NCI-H2196 (cell line): ENCODE results near the gene MMP24.
"Not testable (repeated sequence)": the region's sequence is repeated elsewhere in the genome, so short reads cannot be mapped to it uniquely, and the experiment has no call there.

Experiments
- DNase-seq: peaks from one replicate; lab custom pipeline; 2025; ENCODE audit not compliant: unreplicated experiment; lab: John Stamatoyannopoulos, UW

The MMP24 gene

GRCh38 chr20:35215066-35215956 lies 11.2 kb upstream of the MMP24 start:
- DNase-seq = no peak

GRCh38 chr20:35216541-35216940 lies 9.9 kb upstream of the MMP24 start:
- no peak for DNase-seq

GRCh38 chr20:35223941-35224340 lies 2.5 kb upstream of the MMP24 start:
- no peak for DNase-seq

DNA sequence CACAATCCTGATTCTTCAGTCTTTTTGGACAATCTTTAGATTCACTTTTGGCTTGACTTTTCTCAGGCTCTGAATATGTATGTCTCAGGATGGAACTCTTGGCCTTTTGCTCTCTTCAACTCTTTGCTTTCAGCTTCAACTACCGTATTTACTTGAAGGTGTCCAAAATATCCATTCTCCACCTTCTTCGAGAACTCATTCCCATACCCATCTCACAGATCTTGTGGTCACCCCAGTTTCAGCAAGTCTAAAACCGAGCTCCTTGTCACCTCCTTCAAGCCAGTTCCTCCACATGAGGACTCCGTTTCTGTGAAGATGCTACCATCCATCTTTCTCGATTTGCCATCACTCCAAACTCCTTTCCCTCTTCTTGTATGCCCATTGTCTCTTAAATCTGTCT lies 2.0 kb upstream of the MMP24 start:
- DNase-seq = no peak

DNA sequence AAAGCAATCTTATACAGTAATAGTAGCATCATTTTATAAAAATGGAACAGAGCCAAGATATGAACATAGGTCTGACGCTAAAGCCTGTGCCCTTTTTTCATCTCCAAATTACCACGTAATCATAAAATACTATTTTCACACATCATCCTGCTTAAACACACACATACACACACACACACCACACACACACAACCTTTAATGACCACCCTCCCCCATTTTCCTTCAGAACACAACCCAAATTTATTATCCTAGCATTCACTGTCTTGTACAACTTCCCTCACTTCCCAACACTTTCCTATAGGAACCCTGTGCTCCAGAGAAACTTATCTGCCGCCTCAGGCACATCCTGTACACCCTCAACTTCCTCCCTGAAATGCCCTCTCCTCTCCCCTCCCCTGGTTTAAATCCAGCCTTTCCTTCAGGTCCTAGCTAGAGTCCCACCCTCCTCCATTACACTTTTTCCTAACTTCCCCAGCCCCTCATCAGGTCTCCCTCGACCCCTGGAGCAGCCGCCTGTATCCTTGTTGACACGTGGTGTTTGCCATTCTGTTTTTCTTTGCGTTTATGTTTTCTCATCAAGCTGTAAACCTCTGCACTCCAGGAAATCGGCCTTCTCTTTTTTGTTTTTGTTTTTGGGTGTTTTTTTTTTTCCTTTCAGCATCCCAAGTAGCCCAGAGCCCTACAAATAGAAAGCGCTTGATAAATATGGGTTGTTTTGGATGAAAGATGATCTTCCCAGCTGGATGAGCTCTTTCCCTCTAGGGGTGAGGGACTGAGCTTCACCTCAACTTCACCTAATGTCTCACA lies 968 bp upstream of the MMP24 start:
- no peak for DNase-seq

- DNase-seq = peak; percentile 41
Measured at GRCh38 chr20:35226884-35227681, 593 bp downstream of the MMP24 start.

DNA sequence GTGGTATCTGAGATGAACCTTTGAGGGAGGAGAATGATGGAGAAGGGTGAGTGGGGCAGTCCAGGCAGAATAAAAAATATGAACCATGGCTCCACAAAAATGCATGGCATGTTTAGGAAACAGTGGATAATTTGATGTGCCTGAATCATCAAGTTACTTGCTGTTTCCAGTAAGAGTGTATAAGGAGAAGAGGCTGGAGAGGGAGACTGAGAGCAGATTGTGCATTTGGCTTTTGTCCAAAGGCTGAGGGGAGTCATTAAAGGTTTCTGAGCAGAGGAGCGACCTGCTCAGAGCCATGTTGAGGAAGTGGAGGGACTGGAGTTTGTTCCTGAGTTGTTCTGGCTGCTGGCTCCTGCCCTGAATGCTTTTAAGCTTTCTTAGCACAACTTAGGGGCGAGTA lies 6.1 kb downstream of the MMP24 start:
- DNase-seq = peak; percentile 22

- DNase-seq = no peak
Measured at GRCh38 chr20:35235881-35236280, 9.4 kb downstream of the MMP24 start.

- no peak for DNase-seq
Measured at GRCh38 chr20:35237486-35237885, 11.0 kb downstream of the MMP24 start.

DNA sequence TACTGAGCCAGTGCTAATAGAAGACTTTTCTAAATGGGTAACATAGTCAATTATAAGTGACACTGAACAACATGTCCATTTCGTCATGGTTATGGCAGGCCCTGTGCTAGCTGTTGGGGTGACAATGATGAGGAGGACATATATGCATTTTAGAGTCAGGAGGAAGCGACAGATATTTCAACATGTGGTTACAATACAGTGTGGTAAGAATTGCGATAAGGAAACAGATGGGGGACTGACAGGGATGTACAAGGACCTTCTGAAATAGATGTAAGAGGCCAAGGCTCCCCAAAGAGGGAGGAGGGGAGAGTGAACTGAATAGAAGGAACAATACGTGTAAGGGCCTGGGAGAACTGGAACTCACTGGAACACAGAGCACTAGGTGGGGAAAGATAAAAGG lies 11.7 kb downstream of the MMP24 start:
- DNase-seq = no peak

GRCh38 chr20:35238735-35239134 lies 12.2 kb downstream of the MMP24 start:
- DNase-seq = no peak

GRCh38 chr20:35240083-35240810 lies 13.8 kb downstream of the MMP24 start:
- no peak for DNase-seq

- DNase-seq = no peak
Measured at GRCh38 chr20:35240811-35241293, 14.4 kb downstream of the MMP24 start.

DNA sequence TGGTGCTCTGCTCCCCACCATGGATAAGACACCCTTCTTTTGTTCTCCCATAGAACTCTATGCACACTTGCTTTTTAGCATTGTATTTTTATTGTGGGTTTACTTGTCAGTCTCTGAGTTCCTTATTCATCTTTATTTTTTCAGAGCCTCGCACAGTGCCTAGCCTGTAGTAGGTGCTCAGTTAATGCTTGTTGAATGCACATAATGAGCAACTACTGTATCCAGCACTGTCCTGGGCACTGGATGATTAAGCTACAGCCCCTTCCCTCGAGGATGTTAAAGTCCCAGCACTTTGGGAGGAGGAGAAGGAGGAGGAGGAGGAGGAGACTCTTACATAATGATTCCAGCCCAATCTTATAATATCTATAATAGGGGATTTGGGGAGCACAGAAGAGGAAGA lies 16.8 kb downstream of the MMP24 start:
- no peak for DNase-seq

DNA sequence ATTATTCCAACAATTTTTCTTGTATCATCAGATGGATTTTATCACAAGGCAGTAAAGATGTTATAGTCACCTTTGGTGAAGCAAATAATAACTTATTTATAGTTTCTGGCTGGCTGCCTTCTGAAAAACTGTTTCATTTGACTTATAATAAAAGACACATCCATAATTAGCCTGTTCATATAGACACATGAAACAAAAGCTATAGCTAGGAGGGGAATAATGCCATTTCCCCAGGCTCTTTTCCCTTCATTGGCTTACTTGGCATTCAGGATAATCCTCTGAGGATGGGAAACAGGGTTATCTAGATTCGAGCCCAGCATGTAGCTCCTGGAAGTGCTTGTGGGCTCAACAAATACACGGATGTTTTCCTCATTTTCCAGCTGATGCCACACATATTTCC lies 17.5 kb downstream of the MMP24 start:
- DNase-seq = no peak

GRCh38 chr20:35246723-35247122 lies 20.2 kb downstream of the MMP24 start:
- DNase-seq = no peak

DNA sequence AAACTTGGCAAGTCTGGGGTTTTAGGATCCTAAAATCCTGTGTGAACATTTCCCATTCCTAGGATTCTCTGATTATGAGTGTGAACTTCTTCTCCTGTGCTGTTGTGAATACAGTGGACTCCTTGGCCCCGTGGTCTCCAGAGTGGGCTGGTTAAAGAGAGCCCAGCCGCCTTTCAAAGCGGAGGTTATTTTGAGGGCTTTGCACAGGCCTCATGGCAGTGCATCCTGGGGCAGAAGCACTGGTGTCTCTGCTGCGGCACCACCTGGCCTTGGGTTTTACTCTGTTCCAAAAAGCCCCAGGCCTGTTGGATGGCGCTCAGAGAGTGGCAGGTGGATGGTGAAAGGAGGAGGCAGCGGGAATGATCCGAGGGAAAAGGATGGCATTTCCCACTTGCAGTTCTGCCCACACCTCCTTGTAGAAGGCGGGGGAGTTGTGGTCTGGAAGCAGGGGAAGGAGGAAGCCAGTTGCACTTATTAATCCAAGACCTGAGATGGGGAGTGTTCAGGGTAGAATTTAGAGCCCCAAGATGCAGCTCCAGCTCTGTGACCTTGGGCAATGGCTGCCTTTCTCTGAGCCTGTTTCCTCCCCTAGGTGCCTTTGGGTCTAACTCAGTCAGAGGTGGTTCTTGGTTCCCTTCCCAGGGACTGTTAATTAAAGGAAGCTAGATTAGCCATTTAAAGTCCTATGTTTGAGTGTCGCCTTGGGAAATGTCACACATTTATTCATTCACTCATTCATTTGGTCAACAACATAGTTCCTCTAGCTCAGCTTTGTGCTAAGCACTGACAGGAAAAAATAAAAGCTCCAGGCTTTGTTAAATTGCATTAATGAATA lies 22.4 kb downstream of the MMP24 start:
- DNase-seq = no peak

- DNase-seq = no peak
Measured at GRCh38 chr20:35251613-35251940, 25.1 kb downstream of the MMP24 start.

GRCh38 chr20:35252037-35252461 lies 25.6 kb downstream of the MMP24 start:
- DNase-seq = no peak

- DNase-seq = not testable (repeated sequence)
Measured at GRCh38 chr20:35252598-35252997, 26.1 kb downstream of the MMP24 start.
